ENCODE data around the gene APIP. TPM values are rescaled to one million over a fixed set of nuclear protein-coding genes. Genes with fewer than 3 reads are reported as not detected.

The APIP gene
- 22.1 to 26.9 TPM (median 24.3 TPM) in 5 replicates for total RNA-seq (2022; extraction: Qiagen RNA extraction)

GRCh38 chr11:34916015-34916842 is at the start of gene APIP, which contains the start of gene PDHX:
Gene APIP, minus strand, starts transcription at chr11:34916379. Its CDS starts 95 bp downstream, at chr11:34916284.
Gene PDHX, plus strand, starts transcription at chr11:34916618. Its CDS starts 38 bp downstream, at chr11:34916656.

Other genes starting within 250 kb of the APIP start
- 27.2 to 32.0 TPM (median 31.5 TPM) in 5 replicates for gene PDHX, start 239 bp upstream of the APIP start, total RNA-seq (2022; extraction: Qiagen RNA extraction)
- 685 to 926 TPM (median 838 TPM) in 5 replicates for gene CD44, start 222.8 kb upstream of the APIP start, total RNA-seq (2022; extraction: Qiagen RNA extraction)